ENCODE measurements around the gene INSL6. TPM values are rescaled to one million over a fixed set of nuclear protein-coding genes. Genes with fewer than 3 reads are reported as not detected.

INSL6 gene, protein sequence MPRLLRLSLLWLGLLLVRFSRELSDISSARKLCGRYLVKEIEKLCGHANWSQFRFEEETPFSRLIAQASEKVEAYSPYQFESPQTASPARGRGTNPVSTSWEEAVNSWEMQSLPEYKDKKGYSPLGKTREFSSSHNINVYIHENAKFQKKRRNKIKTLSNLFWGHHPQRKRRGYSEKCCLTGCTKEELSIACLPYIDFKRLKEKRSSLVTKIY
- total RNA-seq (not detected), total RNA-seq (0 to 0.13 (median 0) reads per million in 172 experiments)
- 0.83 TPM for polyA plus RNA-seq (2013, experiment 1 of 2)
- 0.76 TPM for polyA plus RNA-seq (2013, experiment 2 of 2)

DNA sequence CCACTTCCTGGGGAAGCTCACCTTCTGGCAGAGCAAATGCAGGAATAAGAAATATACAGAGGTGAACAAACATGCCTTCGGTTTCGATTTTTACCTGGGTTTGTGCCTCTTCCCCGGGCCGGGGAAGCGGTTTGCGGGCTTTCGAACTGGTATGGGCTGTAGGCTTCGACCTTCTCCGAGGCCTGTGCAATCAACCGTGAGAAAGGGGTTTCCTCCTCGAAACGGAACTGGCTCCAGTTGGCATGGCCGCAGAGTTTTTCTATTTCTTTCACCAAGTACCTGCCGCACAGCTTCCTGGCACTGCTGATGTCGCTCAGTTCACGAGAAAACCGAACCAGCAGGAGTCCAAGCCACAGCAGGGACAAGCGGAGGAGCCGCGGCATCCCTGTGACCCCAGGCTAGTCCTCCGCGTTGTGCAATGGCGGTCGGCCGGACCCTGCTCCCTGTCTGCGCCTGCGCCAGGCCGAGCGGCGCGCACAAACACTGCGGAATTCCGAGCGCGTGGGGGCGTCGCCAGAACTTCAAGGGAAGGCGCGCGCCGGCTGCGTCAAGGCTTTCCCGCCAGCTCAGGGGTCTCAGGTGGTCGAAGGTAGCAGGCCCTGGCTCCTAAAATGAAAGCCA, at the start of gene INSL6:
INSL6 (minus strand) TSS at position 420 of the 621 bp plus-strand sequence; CDS start at position 383, 37 bp downstream.
- TF ChIP-seq, protein P1, sequence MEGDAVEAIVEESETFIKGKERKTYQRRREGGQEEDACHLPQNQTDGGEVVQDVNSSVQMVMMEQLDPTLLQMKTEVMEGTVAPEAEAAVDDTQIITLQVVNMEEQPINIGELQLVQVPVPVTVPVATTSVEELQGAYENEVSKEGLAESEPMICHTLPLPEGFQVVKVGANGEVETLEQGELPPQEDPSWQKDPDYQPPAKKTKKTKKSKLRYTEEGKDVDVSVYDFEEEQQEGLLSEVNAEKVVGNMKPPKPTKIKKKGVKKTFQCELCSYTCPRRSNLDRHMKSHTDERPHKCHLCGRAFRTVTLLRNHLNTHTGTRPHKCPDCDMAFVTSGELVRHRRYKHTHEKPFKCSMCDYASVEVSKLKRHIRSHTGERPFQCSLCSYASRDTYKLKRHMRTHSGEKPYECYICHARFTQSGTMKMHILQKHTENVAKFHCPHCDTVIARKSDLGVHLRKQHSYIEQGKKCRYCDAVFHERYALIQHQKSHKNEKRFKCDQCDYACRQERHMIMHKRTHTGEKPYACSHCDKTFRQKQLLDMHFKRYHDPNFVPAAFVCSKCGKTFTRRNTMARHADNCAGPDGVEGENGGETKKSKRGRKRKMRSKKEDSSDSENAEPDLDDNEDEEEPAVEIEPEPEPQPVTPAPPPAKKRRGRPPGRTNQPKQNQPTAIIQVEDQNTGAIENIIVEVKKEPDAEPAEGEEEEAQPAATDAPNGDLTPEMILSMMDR (IDR thresholded peaks at IDR 0.05) = no peak
- CTCF ChIA-PET = interaction anchor here (0.6 to 1.7 kb wide), 3 partner anchors 121 to 415 kb away, joined by 3 to 10 read pairs (median 3); no protein-coding TSS in a partner anchor
- ATAC-seq (ENCODE audit: poor library complexity) = no peak
- intact Hi-C loops (cut with DNase I, micrococcal nuclease) = loop anchor here in 1 of 2 experiments (5.0 kb wide), 2 partner anchors 257 to 423 kb away; no protein-coding TSS in a partner anchor
- no peak within 1 kb of the TSS for H3K4me3 ChIP-seq (ENCODE audit: low read length)
- no peak within 1 kb of the TSS for H3K27ac ChIP-seq (ENCODE audit: low read depth in 1 of 2, low read length in 2 of 2)
- no peaks in the 10 kb centered on the region for H3K36me3 Mint-ChIP-seq (ENCODE audit: low read depth)
- POLR2A ChIA-PET = no interaction called here
- DNase-seq = peak in 1 of 14 experiments; percentile 17
- no peaks in the 10 kb centered on the region for H3K9me3 ChIP-seq (ENCODE audit: control insufficient read depth in 1 of 2, insufficient read depth in 1 of 2, low read length in 2 of 2)
- H3K36me3 ChIP-seq (ENCODE audit: insufficient read depth, low read length) = no peaks in the 10 kb centered on the region
- no peaks in the 10 kb centered on the region for H3K27me3 Mint-ChIP-seq
- H3K4me1 ChIP-seq (ENCODE audit: insufficient read depth, low read length) = peaks cover 5% of the 10 kb centered on the region
- H3K4me1 Mint-ChIP-seq (ENCODE audit: low read depth) = peaks cover 12% of the 10 kb centered on the region
- no peaks in the 10 kb centered on the region for H3K9me3 Mint-ChIP-seq
- no peak within 1 kb of the TSS for H3K4me3 Mint-ChIP-seq
- H3K27me3 ChIP-seq (ENCODE audit: control insufficient read depth in 1 of 2, insufficient read depth in 2 of 2, low read length in 2 of 2) = no peaks in the 10 kb centered on the region
- H3K27ac Mint-ChIP-seq = no peak within 1 kb of the TSS

DNA sequence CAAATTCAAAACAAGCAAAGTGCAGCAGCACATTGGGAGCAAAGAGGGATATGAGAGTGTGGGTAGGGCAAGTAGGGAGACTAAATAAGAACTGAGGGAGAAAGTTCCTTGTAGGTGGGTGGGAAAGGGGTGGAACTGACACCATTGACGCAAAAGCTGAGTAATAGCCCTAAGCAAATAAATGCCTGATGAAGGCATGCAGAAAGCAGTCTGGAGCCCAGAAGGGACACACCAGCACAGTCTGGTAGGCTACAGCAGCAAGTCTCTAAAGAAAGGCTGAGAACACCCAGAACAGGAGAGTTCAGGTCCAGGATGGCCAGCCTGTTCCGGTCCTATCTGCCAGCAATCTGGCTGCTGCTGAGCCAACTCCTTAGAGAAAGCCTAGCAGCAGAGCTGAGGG, 45.8 kb upstream of the INSL6 start, which contains the start of gene INSL4:
INSL4 (plus strand) TSS at position 208 of the 400 bp plus-strand sequence; CDS start at position 313, 105 bp downstream.
- H3K36me3 Mint-ChIP-seq (ENCODE audit: low read depth) = no peaks in the 10 kb centered on the region
- no peak within 1 kb of the TSS for H3K27ac Mint-ChIP-seq
- ChIA-PET POLR2A (no interaction called here), CTCF (no interaction called here)
- ATAC-seq (ENCODE audit: poor library complexity) = no peak
- TF ChIP-seq, protein P1 (IDR thresholded peaks at IDR 0.05) = no peak
- DNase-seq = no peak
- H3K4me1 Mint-ChIP-seq (ENCODE audit: low read depth) = no peaks in the 10 kb centered on the region
- H3K27me3 Mint-ChIP-seq = no peaks in the 10 kb centered on the region
- H3K9me3 Mint-ChIP-seq = no peaks in the 10 kb centered on the region
- no peaks in the 10 kb centered on the region for H3K36me3 ChIP-seq (ENCODE audit: insufficient read depth, low read length)
- intact Hi-C loops (cut with DNase I, micrococcal nuclease) = no loop called here
- no peaks in the 10 kb centered on the region for H3K9me3 ChIP-seq (ENCODE audit: control insufficient read depth in 1 of 2, insufficient read depth in 1 of 2, low read length in 2 of 2)
- H3K4me3 ChIP-seq (ENCODE audit: low read length) = no peak within 1 kb of the TSS
- H3K4me3 Mint-ChIP-seq = no peak within 1 kb of the TSS
- H3K27ac ChIP-seq (ENCODE audit: low read depth in 1 of 2, low read length in 2 of 2) = no peak within 1 kb of the TSS
- H3K27me3 ChIP-seq (ENCODE audit: control insufficient read depth in 1 of 2, insufficient read depth in 2 of 2, low read length in 2 of 2) = no peaks in the 10 kb centered on the region
- H3K4me1 ChIP-seq (ENCODE audit: insufficient read depth, low read length) = no peaks in the 10 kb centered on the region

DNA sequence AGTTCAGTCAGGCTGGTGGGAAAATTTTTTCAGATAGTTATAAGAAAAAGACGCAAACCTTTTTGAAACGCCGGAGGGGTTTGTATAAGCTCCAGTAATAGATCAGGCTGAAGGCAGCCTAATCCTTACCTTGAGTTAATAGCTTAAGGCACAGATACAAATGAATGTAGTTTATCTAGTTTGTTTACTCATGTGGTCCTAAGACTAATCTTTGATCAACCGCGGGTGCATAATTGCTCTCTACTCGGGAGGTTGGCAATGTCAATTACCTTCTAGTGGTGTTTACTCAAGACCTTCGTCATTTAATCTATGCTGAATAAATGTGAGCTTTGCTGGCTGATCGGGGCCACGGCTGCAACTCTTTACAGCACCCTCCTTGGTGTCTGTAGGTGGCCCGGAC, 45.1 kb upstream of the INSL6 start:
- TF ChIP-seq, protein P1 (IDR thresholded peaks at IDR 0.05) = no peak
- no peaks in the 10 kb centered on the region for H3K9me3 Mint-ChIP-seq
- POLR2A ChIA-PET = no interaction called here
- H3K4me3 Mint-ChIP-seq = no peak overlapping the region
- DNase-seq (no peak), ATAC-seq (ENCODE audit: poor library complexity) (no peak)
- no peak overlapping the region for H3K27ac ChIP-seq (ENCODE audit: low read depth in 1 of 2, low read length in 2 of 2)
- intact Hi-C loops (cut with DNase I, micrococcal nuclease) = no loop called here
- no peaks in the 10 kb centered on the region for H3K9me3 ChIP-seq (ENCODE audit: control insufficient read depth in 1 of 2, insufficient read depth in 1 of 2, low read length in 2 of 2)
- H3K4me1 Mint-ChIP-seq (ENCODE audit: low read depth) = no peaks in the 10 kb centered on the region
- H3K4me1 ChIP-seq (ENCODE audit: insufficient read depth, low read length) = no peaks in the 10 kb centered on the region
- peaks cover 5% of the 10 kb centered on the region for H3K27me3 Mint-ChIP-seq
- no peaks in the 10 kb centered on the region for H3K27me3 ChIP-seq (ENCODE audit: control insufficient read depth in 1 of 2, insufficient read depth in 2 of 2, low read length in 2 of 2)
- H3K27ac Mint-ChIP-seq = no peak overlapping the region
- CTCF ChIA-PET = no interaction called here
- H3K36me3 ChIP-seq (ENCODE audit: insufficient read depth, low read length) = no peaks in the 10 kb centered on the region
- H3K36me3 Mint-ChIP-seq (ENCODE audit: low read depth) = no peaks in the 10 kb centered on the region
- no peak overlapping the region for H3K4me3 ChIP-seq (ENCODE audit: low read length)

Measured in CD4-positive, alpha-beta T cell (primary cell).